ENCODE measurements around the gene ITM2B.

Gene ITM2B

DNA sequence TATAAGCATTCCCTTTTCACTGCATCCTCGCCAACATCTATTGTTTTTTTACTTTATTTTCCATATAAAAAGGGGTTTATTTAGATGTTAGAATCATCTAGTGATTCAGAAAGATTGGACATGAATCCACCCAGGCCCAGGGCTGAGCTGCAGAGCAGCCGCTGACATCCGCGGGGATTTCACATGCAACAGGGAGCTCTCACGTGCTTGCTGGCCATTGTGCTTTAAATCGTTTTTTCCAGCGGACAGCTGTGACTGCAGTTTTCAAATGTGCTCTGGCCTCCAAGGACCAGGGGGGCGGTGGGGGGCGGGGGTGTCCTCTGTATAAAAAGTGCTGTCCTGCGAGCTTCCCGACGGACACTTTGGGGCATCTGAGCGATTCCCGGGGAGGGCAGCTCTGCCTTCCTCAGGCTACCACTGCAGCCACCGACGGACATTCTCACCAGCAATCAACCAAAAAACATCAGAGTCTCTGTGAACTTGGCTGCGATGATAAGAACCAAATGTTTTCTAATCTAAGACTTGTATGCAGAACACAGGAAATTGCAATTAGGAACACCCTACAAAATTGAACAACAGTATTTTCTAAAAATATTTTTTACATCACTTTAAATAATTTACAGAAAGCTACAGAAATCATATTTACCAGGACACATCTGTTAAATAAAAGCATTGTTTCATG is 83.1 kb downstream of the ITM2B start:
- no peak for DNase-seq

- no peak for DNase-seq
These were observed 84.0 kb downstream of the ITM2B start for GRCh38 chr13:48316826-48317510.

GRCh38 chr13:48317511-48318376 is 84.7 kb downstream of the ITM2B start:
- DNase-seq: no peak

DNA sequence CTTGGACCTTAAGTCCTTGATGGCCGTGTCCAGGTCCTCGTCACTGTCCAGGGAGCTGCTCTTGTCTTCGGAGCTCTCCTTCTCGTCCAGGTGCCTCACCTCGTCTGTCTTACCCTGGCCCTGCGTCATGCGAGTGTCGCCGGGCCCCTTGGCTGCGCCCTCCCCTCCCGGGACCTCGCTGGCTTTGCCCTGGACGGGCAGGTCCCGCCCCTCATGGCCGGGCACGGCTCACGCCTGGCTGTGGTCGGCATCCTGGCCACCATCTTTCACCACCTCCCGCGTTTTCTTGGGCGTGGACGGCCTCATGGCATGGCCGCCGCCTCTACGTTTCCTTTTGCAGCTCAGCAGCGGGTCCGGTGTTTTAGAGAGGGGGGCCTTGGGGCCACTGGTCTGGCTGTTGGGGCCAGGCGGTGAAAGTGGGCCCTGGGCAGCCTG is 85.4 kb downstream of the ITM2B start:
- no peak for DNase-seq

DNA sequence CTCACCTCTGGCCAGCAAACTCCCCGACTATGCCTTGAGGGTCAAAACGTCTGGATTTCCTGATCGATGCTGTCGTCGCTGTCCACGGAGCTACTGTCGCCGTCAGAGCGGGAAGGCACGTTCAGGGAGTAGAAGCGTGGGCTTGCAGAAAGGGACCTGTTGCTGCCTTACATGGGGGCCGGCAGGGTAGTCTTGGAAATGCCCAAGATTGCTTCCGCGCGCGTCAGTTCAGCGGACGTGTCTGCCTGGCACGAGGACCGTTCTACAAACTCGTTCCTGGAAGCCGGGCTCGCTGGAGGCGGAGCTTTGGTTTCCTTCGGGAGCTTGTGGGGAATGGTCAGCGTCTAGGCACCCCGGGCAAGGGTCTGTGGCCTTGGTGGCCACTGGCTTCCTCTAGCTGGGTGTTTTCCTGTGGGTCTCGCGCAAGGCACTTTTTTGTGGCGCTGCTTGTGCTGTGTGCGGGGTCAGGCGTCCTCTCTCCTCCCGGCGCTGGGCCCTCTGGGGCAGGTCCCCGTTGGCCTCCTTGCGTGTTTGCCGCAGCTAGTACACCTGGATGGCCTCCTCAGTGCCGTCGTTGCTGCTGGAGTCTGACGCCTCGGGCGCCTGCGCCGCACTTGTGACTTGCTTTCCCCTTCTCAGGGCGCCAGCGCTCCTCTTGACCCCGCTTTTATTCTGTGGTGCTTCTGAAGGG is 86.0 kb downstream of the ITM2B start:
- no peak for DNase-seq
